T-helper 1 cell treated with Interleukin-12 subunit alpha and Interleukin-12 subunit beta and Interleukin-4 antibody, amounts not matched to agents 30 ng/mL and 1 ng/mL, for 36 hours (primary cell): ENCODE data around the gene DDIAS. TPM values are rescaled to one million over a fixed set of nuclear protein-coding genes. Genes with fewer than 3 reads are reported as not detected.
"Not testable (repeated sequence)": the region's sequence is repeated elsewhere in the genome, so short reads cannot be mapped to it uniquely, and the experiment has no call there.

Experiments used
- intact Hi-C: fragments of 100-400 bp; cut with micrococcal nuclease; formaldehyde crosslinking; loops from one replicate; pipeline ENCODE4 v1.15.1; 2024
- total RNA-seq: library from RNA; stranded (reverse); gene quantifications from 2 replicates; pipeline ENCODE4 v1.2.3, GENCODE V29; 2022

Gene DDIAS
- total RNA-seq, 1 donor from 2014 or later = 15.5 TPM

DNA sequence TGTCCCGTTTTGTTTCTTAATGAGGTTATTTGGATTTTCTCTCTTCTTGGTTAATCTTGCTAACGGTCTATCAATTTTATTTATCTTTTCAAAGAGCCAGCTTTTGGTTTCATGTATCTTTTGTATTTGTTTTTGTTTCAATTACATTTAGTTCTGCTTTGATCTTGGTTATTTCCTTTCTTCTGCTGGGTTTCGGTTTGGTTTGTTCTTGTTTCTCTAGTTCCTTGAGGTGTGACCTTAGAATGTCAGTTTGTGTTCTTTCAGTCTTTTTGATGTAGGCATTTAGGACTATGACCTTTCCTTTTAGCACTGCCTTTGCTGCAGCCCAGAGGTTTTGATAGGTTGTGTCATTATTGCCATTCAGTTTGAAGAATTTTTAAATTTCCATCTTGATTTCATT lies 18.7 kb downstream of the DDIAS start:
- intact Hi-C loops = loop anchor here (1.0 to 5.0 kb wide), 7 partner anchors 19 to 366 kb away; partner anchors contain the start of genes CCDC90B, DDIAS and RAB30

DNA sequence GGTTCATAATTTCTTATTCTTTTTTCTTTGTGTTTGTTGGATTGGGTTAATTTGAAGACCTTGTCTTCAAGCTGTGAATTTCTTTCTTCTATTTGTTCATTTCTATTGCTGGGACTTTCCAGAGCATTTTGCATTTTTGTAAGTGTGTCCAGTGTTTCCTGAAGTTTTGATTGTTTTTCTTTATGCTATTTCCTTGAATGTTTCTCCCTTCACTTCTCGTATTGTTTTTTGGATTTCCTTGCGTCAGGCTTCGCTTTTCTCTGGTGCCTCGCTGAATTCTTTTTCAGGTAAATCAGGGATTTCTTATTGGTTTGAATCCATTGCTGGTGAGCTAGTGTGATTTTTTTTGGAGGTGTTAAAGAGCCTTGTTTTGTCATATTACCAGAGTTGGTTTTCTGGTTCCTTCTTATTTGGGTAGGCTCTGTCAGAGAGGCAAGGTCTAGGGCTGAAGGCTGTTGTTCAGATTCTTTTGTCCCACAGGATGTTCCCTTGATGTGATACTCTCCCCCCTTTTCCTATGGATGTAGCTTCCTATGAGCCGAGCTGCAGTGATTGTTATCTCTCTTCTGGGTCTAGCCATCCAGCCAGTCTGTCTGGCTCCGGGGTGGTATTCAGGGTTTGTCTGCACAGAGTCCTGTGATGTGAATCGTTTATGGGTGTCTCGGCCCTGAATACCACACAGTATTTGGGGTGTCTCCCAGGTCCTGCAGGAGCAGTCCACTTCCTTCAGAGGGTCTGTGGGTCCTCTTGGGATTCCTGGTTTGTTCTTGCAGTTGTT lies 21.0 kb downstream of the DDIAS start:
- intact Hi-C loops = loop anchor here (5.0 kb wide), 2 partner anchors 85 to 195 kb away; no protein-coding TSS in a partner anchor

DNA sequence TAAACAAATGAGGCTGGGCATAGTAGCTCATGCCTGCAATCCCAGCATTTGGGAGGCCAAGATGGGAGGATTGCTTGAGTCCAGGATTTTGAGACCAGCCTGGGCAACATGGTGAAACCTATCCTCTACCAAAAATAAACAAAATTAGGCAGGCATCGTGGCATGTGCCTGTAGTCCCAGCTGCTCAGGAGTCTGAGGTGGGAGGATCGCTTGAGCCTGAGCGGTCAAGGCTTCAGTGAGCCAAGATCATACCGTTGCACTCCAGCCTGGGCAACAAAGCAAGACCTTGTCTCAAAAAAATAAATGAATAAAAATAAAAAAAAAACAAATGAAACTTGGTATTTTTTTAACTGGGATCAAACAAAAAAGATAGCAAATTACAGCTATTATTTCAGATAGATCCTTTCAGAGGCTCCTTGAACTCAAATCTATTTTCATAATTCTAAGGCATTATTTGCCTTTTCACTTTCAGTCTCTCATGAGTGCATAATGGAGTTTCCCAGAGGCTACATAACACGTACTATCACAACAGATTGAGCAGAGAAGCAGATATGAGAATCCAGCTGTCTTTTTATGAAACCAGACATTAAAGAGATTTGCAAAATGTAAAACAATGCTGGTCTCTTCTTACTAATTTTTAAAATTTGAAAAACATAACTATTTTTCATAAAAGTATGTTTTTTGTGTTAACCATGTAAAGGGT lies 23.1 kb downstream of the DDIAS start:
- intact Hi-C loops = loop anchor here (5.0 kb wide), 2 partner anchors 83 to 193 kb away; no protein-coding TSS in a partner anchor

DNA sequence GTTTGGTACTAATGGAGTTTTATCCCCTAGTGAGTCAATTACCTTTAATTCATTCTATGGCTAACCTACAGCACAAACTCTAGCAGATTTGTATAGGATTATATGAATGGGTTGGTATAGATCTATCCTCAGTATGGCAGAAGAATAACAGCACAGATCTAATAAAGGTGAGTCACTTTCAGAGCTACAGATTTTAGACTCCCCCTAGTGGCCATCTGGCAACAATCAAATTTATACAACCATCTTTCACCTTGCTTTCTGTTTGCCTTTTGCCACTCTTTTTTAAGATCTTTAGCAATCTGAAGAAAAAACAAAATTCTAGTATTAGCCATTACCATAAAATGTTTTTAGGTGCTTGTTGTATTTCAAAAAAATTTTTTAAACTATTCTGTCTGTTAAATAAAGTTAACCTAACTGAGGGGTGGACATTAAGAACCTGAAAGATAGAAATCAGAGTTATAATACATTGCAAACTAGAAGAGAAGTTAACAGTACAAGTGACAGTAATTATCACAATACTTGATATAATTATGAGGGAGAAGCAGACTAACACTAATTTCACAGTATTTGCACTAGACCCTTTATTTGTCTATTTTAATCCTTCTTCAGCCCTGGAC lies 25.8 kb downstream of the DDIAS start:
- intact Hi-C loops = loop anchor here (1.0 to 2.0 kb wide), 8 partner anchors 8 to 144 kb away; partner anchors contain the start of genes DDIAS and RAB30

DNA sequence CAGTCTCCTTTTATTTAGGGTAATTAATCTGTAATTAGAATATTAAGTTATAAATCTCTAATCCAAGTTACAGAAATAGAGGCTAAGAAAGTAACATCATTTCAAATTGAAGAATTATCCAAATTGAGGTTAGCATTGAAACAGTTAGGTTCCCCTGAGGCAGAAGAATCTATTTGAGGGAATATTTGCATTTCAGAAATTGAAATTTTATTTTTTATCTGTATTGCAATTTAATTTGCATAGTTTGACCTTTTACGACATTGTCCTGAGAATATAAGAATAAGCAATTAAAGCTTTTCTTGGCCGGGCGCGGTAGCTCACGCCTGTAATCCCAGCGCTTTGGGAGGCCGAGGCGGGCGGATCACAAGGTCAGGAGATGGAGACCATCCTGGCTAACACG lies 27.6 kb downstream of the DDIAS start:
- intact Hi-C loops = no loop called here

DNA sequence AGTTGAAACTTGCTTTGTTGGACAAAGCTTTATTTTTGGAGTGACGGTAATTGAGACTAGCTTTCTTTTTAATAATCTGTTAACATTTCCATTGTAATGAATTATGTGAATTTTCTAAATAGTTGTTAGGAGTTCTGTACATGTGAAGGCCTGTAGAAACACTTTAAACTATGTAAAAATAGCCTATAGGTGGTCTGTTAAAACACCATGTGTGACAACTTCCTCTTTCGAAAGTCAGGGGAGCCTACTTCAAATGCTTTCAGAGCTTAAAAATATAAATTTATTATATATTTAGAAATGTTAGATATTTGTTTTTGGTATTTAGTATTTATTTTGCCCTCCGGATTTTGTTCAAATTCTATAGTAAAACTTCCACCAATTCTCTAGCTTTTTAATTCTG lies 28.7 kb downstream of the DDIAS start:
- intact Hi-C loops = no loop called here

DNA sequence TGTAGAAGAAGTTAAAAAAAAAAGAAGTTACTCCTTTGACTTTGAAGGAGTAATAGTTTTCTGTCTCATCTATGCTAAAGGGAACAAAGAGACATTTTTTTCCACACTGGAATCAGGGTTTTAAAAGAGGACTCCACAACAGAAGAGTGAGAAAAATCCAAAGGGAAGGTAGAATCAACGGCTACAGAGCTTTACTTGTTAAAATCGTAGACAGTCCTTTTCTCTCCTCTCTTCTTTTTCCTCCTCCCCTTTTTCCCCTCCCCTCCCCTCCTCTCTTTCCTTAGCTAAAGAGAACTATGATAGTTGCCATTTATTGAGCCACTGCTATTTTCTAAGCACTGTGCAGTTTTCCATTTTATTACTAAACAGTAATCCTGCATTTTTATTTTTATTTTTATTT lies 29.2 kb downstream of the DDIAS start:
- intact Hi-C loops = no loop called here

DNA sequence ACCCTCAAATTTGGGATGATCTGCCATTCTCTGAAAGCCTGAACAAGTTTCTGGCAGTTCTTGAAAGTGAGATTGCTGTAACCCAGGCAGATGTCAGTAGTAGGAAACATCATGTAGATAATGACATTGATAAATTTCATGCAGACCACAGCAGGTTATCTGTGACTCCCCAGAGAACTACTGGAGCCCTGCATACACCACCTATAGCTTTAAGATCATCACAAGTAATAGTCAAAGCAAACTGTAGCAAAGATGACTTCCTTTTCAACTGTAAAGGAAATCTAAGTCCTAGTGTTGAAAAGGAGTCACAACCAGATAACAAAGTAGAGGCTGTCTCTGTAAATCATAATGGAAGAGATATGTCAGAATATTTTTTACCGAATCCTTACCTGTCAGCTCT lies 31.0 kb downstream of the DDIAS start:
- intact Hi-C loops = no loop called here

DNA sequence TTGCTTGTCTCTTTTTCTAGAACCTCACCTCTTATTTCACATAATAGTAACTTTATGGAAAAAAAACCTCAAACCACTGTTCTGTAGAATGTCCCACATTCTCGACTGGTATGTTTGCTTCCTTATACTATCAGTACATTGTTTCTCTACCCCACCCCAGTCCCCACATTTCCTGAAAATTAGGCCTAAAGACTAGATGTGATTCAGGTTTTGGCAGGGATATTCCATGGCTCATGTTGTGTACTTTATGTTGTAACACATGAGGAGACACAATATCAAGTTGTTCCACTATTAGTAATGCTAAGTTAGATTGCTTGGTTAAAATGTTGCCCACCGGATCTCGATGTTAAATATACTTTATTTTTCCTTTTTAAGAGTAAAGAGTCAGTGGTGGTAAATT lies 34.7 kb downstream of the DDIAS start:
- intact Hi-C loops = no loop called here

DNA sequence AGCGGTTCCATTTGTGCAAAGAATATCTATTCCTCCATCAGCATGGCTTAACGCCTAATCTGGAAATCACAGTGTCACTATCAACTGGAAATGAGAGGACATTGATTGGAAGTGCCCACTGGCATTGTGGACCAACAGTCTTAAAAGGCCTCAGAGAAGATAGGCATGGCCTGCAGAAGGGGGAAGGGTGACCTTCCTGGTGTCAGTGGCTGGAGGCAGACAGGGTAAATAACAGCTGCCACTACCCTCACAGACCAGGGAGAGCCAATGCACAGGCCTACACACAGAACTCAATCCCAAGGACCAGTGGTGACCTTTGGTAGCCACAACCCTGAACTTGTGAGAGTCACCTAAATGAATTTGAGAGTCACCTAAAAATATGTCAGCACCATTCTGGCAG lies 36.0 kb downstream of the DDIAS start:
- intact Hi-C loops = no loop called here

DNA sequence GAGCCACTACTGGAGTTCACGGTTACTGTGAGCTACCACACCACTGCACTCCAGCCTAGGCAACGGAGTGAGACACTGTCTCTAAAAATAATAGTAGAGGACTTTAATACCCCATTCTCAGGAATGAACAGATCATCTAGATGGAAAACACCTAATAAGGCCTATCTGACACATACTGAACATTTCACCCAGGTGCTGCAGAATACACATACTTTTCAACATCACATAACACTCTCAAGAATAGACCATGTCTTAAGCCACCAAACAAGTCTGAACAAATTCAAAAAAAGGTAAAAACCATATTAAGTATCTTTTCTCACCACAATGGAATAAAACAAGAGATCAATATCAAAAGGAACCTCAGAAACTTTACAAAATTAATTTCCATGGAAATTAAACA lies 37.9 kb downstream of the DDIAS start:
- intact Hi-C loops = no loop called here

DNA sequence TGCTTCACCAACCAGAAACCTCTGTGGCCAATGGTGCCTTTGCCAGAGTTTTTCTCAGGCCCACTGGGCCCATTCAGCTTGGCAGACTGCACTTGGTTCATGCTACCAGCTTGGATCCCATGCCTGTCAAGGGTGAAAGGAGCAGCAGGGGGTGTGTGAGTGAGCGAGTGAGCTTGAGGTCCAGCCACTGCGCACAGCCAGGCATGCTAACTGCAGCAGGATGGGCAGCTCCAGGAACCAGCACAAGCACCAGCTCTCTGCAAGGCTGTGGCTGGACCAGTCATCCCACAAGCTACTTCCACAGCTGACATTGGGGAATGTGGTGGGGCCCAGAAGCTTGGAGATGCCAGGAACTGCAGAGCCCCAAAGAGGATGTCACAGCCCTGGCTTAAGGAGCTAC lies 40.8 kb downstream of the DDIAS start:
- intact Hi-C loops = no loop called here

DNA sequence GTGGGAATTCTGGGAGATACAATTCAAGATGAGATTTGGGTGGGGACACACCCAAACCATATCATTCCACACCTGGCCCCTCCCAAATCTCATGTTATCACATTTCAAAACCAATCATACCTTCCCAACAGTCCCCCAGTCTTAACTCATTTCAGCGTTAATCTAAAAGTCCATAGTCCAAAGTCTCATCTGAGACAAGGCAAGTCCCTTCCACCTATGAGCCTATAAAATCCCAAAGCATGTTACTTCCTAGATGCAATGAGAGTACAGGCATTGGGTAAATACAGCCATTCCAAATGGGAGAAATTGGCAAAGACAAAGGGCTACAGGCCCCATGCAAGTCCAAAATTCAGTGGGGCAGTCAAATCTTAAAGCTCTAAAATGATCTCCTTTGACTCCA lies 41.9 kb downstream of the DDIAS start:
- intact Hi-C loops = not testable (repeated sequence)

DNA sequence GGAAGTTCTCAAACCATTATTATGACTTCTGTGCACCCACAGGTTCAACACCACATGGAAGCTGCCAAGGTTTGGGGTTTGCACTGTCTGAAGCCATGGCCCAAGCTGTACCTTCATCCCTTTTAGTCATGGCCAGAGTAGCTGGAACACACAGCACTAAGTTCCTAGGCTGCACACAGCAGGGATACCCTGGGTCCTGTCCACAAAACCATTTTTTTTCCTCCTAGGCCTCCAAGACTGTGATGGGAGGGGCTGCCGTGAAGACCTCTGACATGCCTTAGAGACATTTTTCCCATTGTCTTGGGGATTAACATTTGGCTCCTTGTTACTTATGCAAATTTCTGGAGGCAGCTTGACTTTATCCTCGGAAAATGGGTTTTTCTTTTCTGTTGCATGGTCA lies 42.7 kb downstream of the DDIAS start:
- intact Hi-C loops = no loop called here

DNA sequence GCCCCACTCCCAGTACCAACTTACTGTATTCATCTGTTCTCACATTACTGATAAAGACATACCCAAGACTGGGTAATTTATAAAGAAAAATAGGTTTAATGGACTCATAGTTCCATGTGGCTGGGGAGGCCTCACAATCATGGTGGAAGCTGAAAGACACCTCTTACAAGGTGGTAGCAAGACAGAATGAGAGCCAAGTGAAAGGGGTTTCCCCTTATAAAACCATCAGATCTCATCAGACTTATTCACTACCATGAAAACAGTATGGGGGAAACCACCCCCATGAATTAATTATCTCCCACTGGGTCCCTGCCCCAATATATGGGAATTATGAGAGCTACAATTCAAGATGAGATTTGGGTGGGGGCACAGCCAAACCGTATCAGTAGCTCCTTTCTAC lies 43.5 kb downstream of the DDIAS start:
- intact Hi-C loops = not testable (repeated sequence)

DNA sequence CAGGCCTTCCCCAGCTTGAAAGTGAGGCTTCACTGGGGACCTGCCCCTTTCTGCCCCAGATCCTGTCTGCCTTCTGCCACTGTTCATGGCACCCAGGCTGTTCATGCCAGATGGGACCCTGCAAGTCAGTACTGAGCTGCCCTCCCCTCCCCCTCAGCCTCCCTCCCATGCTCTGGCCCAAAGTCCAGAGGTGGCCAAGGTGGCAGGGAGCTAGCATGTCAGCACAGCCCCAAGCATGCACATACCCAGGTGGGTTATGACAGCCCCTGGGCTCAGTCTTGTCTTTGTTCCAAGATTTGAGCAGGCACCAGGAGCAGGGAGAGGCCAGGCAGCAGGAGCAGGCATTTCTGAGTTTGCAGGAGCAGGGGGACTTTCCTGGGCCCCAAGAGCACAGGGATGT lies 44.1 kb downstream of the DDIAS start:
- intact Hi-C loops = no loop called here

DNA sequence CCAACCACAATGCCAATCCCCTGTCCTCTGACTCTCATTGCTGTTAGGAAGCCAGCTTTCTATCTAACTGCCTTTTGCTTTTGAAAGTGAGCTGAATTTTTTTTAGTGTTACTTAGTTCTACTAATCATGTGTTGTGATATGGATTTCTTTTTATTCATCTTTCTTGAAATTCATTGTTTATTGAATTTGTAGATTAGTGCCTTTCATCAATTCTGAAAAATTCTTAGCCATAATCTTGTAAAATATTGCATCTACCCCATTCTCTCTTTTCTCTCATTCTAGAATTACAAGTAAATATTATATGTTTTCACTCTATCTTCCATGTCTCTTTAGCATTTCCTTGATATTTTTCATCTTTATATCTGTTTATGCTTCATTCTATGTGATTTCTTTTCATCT lies 47.8 kb downstream of the DDIAS start:
- intact Hi-C loops = no loop called here

DNA sequence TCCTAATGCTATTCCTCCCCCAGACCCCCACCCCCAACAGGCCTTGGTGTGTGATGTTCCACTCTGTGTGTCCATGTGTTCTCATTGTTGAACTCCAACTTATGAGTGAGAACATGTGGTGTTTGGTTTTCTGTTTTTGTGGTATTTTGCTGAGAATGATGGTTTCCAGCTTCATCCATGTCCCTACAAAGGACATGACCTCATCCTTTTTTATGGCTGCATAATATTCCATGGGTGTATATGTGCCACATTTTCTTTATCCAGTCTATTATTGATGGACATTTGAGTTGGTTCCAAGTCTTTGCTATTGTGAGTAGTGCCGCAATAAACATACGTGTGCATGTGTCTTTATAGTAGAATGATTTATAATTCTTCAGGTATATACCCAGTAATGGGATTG lies 49.0 kb downstream of the DDIAS start:
- intact Hi-C loops = not testable (repeated sequence)

DNA sequence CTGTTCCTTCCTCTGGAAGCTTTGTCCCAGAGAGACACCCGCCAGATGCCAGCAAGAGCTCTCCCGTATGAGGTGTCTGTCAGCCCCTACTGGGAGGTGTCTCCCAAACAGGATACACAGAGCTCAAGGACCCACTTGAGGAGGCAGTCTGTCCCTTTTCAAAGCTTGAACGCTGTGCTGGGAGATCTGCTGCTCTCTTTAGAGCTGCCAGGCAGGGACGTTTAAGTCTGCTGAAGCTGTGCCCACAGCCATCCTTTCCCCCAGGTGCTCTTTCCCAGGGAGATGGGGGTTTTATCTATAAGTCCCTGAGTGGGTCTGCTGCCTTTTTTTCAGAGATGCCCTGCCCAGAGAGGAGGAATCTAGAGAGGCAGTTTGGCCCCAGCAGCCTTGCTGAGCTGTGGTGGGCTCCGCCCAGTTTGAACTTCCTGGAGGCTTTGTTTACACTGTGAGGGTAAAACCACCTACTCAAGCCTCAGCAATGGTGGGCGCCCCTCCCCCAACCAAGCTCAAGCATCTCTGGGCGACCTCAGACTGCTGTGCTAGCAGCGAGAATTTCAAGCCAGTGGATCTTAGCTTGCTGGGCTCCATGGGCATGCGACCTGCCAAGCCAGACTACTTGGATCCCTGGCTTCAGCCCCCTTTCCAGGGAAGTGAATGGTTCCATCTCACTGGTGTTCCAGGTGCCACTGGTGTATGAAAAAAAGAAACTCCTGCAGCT lies 54.4 kb downstream of the DDIAS start:
- intact Hi-C loops = loop anchor here (1.0 kb wide), 1 partner anchor 200 kb away; no protein-coding TSS in a partner anchor

DNA sequence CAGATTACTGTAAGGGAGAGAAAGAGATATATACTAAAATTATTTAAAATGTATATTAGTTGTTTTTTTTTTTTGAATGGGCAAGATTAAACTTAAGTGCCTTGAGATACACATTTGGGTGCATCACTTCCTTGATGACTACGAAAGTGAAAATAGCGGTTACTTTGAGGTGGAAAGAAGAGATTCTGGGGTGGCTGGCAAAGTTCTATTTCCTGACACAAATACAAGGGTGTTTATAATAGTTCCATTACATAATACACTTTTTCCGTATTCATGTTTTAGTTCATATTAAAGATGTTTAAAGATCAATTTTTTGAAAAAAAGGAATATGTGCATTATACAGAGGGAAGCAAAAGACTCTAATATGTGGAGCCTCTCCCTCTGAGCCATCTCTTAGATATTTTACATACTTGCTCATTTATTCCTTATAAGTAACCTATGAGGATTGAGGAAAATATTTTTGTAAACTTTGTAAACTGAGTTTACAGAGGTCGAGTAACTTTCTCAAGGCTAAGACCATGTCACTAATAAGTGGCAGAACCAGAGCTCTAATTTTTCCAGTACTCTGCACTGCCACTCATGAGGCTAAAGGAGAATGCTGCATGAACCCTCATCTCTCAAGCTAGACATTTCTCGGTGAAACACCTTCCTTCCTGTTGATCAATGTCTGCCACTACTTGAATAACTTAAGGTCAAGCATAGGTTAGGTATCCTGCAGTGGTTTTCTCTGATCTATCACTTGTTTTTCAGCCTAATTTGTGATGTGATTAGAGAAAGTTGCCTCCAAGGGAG lies 58.6 kb downstream of the DDIAS start:
- intact Hi-C loops = loop anchor here (1.0 to 2.0 kb wide), 11 partner anchors 11 to 326 kb away; partner anchors contain the start of genes CCDC90B, DDIAS and RAB30
